DMS114 treated with DMSO at 0.1 percent for 48 hours (cell line): Measurements from ENCODE around the gene PDZD2.
"Not testable (repeated sequence)": the region's sequence is repeated elsewhere in the genome, so short reads cannot be mapped to it uniquely, and the experiment has no call there.

Source experiments
- DNase-seq: peaks from one replicate; lab custom pipeline; 2025; ENCODE audit not compliant: unreplicated experiment; lab: John Stamatoyannopoulos, UW

Gene PDZD2

DNA sequence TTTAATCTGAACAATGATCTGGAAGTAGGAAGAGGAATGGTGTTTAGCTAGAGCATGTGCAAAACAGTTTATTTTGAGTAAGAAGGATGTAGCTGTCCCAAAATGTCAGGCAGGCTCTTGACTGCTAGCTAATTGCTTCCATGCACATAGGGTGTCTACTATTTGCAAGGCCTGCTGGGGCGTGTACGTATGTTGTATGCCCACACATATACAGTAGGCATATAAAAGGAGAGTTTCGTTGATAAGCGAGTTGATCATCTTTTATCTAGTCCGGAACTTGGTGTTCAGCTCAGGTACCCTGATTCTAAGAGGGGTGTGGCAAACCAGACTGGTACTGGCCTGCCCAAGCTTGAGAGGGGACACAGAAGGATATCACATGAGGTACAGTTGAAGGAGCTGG, 358.0 kb downstream of the PDZD2 start:
- DNase-seq = no peak

DNA sequence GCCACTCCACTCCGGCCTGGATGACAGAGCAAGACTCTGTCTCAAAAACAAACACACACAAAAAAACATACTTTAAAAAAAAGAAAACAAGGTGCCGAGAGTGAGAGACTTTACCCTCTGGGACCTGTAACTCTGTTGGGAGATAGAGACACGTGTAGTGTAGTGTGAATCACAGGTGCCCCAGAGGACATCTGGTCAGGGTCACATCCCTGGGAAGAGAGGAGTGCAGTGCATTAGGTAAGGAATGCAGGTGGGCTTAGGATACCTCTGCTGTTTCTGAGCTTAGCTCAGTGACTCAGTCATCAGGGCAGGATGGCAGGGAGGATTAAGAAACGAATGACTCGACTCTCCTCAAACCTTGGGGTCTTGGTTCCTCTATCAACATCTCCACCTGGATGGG, 360.5 kb downstream of the PDZD2 start:
- DNase-seq = no peak

- DNase-seq = no peak
Measured at GRCh38 chr5:32000731-32001130, 361.8 kb downstream of the PDZD2 start.

DNA sequence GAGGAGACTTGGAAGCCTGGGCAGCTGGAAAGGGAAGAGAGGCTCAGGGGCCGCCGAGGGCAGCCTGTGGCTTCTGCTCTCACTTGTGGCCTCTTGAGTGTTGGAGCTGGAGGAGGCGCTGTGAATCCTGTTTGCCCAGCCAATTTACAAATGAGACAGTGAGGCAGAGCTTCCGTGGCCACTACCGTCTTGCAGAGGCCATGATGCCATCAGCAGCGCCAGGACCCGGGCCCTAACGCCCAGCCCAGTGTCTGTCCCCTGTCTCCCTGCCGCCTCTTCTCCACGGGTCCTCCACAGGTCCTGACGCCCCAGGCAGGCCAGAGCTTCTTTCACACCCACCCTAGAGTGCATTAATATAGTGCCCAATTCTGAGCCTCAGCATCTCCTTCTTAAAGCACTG, 362.4 kb downstream of the PDZD2 start:
- DNase-seq = no peak

- no peak for DNase-seq
Measured at GRCh38 chr5:32001707-32002106, 362.8 kb downstream of the PDZD2 start.

DNA sequence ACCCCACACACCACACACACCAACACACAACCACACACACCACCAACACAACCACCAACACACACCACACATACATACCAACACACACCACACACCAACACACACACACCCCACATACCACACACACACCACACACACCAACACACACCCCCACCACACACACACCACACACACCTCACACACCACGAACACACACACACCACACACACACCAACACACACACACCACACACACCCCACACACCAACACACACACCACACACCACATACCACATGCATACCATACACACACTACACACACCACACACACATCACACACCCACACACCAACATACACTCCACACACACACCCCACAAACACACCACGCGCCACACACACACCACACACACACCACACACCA, 363.8 kb downstream of the PDZD2 start:
- no peak for DNase-seq

GRCh38 chr5:32003981-32004380, 365.1 kb downstream of the PDZD2 start:
- DNase-seq = no peak

DNA sequence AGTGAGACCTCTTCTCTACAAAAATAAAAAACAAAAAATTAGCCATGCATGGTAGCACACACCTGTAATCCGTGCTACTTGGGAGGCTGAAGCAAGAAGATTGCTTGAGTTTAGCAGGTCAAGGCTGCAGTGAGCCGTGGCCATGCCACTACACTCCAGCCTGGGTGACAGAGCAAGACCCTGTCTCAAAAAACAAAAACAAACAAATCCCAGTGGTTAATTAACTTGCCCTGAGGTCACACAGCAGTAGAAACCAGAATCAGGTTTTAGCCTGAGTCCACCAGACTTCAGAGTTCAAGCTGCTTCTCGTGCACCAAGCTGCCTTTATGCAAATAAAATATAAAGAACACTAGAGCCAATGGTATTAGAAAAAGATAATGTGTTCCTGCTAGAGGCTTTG, 365.5 kb downstream of the PDZD2 start:
- DNase-seq = no peak

GRCh38 chr5:32008746-32009145, 369.8 kb downstream of the PDZD2 start:
- no peak for DNase-seq

DNA sequence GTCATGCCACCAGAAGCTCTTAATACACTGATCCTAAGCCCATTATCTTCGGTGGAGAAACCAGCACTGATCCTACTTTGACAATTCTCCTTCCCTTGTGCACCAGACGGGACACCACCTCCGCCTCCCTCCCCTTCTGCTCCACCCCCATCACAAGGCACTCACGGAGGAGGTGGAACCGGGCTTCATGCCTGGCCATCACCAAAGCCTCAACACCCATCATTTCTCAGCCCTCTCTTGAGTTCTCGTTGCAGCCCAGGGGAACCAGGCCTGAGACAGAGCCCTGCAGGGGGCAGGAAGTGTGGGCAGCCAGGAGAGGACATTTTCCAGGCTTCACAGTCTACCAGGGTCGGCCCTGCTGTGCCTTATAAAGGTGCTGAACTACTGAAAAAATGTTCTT, 374.7 kb downstream of the PDZD2 start:
- no peak for DNase-seq

GRCh38 chr5:32014096-32014745, 375.3 kb downstream of the PDZD2 start:
- DNase-seq = no peak

- not testable (repeated sequence) for DNase-seq
Measured at GRCh38 chr5:32015262-32015661, 376.3 kb downstream of the PDZD2 start.

DNA sequence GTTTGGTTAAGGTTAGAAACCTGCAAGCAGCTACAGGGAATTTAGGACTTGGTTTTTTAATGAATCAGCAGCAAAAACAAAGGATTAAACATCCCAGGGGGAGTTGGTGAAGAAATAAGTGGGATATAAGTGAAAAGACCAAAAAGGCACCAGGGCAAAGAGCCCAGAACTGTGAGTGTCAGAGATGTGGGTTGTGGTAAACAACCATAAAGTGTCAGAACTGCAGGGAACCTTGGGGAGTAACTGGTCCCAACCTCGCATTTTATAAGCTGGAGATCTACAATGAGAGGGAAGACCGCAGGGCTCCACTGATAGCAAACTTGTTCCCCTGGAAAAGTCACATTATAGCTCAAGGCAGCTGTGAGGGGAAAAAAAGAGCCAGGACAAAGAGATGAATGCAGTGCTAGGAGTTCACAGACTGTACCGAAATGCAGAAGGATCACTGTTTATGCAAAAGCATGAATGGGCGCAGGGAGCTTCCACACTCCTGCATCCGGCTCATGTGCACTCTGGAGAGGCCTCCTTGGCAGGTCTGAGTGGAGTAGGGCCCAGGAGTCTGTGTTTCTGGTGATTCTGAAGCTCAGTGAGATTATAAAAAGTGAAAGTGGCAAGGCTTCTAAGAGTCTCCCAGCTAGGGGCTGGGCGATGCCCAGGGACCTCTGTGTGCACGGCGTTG, 378.9 kb downstream of the PDZD2 start:
- no peak for DNase-seq

GRCh38 chr5:32018476-32019436, 379.8 kb downstream of the PDZD2 start:
- no peak for DNase-seq

- DNase-seq = no peak
Measured at GRCh38 chr5:32020271-32020670, 381.3 kb downstream of the PDZD2 start.

- DNase-seq = no peak
Measured at GRCh38 chr5:32020946-32021345, 382.0 kb downstream of the PDZD2 start.

DNA sequence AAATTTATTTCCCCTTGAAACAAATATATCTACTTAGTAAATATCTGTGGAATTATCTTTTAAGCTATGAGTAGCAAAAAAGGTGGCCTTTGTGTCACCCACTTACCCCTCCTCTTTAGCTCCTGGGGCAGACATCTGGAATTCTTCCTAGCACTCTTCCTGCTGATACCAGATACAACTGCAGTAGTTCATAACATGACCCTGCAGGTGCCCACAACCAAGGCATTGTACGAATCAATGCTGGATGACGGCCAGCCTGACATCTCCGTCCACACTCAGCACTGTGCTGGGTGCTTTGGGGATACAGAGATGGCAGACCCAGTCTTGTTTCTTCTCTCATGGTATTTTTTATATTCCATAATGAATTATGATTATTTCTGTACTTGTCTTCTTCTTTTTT, 382.8 kb downstream of the PDZD2 start:
- DNase-seq = no peak

- DNase-seq = no peak
Measured at GRCh38 chr5:32022638-32023037, 383.7 kb downstream of the PDZD2 start.

DNA sequence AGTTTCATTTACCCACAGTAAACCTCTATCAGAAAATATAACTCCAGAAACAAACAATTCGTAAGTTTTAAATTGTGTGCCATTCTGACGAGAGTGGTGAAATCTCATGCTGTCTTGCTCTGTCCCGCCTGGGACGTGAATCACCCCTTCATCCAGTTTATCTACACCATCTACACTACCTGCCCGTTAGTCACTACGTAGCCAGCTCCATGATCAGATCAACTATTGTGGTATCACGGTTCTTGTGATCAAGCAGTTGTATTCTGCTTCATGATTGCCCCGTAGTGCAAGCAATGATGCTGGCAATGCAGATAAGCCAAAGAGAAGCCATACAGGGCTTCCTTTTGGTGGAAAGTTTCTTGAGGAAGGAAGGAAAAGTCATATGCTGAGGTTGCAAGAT, 384.9 kb downstream of the PDZD2 start:
- DNase-seq = no peak

GRCh38 chr5:32024751-32025150, 385.8 kb downstream of the PDZD2 start:
- no peak for DNase-seq

DNA sequence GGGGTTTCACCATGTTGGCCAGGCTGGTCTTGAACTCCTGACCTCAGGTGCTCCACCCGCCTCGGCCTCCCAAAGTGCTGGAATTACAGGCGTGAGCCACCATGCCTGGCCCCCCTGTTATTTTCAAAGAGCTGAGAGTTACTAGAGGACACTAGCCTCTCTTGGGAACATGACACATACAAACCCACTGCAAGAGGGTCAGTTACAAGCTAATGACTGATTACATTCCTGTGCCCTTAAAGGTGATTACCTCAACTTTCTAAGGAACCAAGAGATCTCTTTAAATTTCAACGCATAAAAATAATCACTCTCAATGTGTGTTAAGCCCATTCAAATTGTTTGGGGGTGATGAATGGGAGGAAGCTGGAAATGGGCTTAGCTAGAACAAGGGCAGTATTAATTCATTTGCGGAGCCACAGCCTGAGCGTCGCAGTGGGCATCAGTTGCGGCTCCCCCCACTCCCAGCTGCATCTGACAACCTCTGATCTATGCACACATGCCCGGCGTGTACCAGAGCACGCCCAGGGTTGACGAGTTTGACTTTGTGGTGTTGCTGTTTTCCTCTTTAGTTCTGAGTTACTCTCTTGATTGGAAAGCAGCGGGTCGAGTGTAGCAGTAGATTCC, 388.3 kb downstream of the PDZD2 start:
- DNase-seq = no peak
